Right lobe of liver (tissue), 6 donors: ENCODE measurements around the gene RBPJL. TPM values are rescaled to one million over a fixed set of nuclear protein-coding genes. Genes with fewer than 3 reads are reported as not detected.

ENCODE experiments used
- ATAC-seq, 4 donors: fragments of 200-7000 bp; cut with Tn5 transposase; one replicate each; pipeline ENCODE4 v1.9.1; 2020; ENCODE audit warnings: mild to moderate bottlenecking in 4 of 4, moderate library complexity in 4 of 4
- DNase-seq, 3 donors: peaks; one replicate each; pipeline ENCODE4 v3.0.0-alpha.2; 2020
- H3K27ac ChIP-seq, 3 donors: fragments of 200-600 bp; one replicate each; pipeline ENCODE4 v1.8.0; 2022
- H3K27me3 ChIP-seq, 2 donors: fragments of 200-600 bp; one replicate each; pipeline ENCODE4 v1.8.0; 2022
- H3K36me3 ChIP-seq, 4 donors: fragments of 200-600 bp; sonication (generic) in 1 of 4; one replicate each; pipeline versions ENCODE4 v1.5.1 to v1.8.0; 2017 to 2022; ENCODE audit warnings: control low read depth in 1 of 4
- H3K4me1 ChIP-seq, 4 donors: fragments of 200-600 bp; sonication (generic) in 1 of 4; one replicate each; pipeline versions ENCODE4 v1.5.1 to v1.8.0; 2017 to 2022; ENCODE audit warnings: control low read depth in 1 of 4
- H3K4me3 ChIP-seq, 3 donors: fragments of 200-600 bp; one replicate each; pipeline ENCODE4 v1.8.0; 2022
- H3K9me3 ChIP-seq, 4 donors: fragments of 200-600 bp; sonication (generic) in 1 of 4; one replicate each; pipeline versions ENCODE4 v1.5.1 to v1.8.0; 2017 to 2022; ENCODE audit warnings: control low read depth in 1 of 4
- POLR2A ChIP-seq: fragments of 450-650 bp; IDR thresholded peaks from one replicate; pipeline ENCODE4 v1.6.1; 2017; ENCODE audit warnings: antibody characterized with exemption, mild to moderate bottlenecking
- WGBS: methylation state at CpG from one replicate; pipeline ENCODE4 v1.1.6; 2018; ENCODE audit warnings: low coverage, low lambda C conversion rate; ENCODE audit not compliant: insufficient coverage; ENCODE audit errors: missing lambda C conversion rate; 5-methylcytosine and 5-hydroxymethylcytosine counted together
- intact Hi-C, 2 donors: fragments of 100-400 bp; cut with DNase I; formaldehyde crosslinking; loops; one replicate each; pipeline versions ENCODE4 v1.11.2 to v1.14.1; 2022
- total RNA-seq, 6 experiments: library from RNA; depleted of rRNA in 2 of 6; stranded (reverse); fragments of >200 nt in 2 of 6; fragmentation: NEBNext Ultra II Directional in 3 of 6; extraction: Animal tissue kit (Norgen Biotek cat#: 25700) in 3 of 6; gene quantifications; one replicate each; pipeline versions ENCODE4 v1.1.0 to v1.2.4, GENCODE V29; 2016 to 2023
- TF ChIP-seq, protein P1 (sequence below), 4 donors: fragments of 200-600 bp in 3 of 4; fragments of 450-650 bp in 1 of 4; IDR thresholded peaks; one replicate each; pipeline versions ENCODE4 v1.5.1 to v1.8.0; 2016 to 2022; ENCODE audit warnings: antibody characterized with exemption in 4 of 4, mild to moderate bottlenecking in 2 of 4
- donor health status: DM: no; HTN: yes; CAD: no.
- donor health status: DM: no; HTN: no; CAD: no.
- donor health status: DM: no; HTN: no; CAD: no.
- donor health status: DM: no; HTN: yes; CAD: no.
- donor health status: DM: no; HTN: yes; CAD: no.

The RBPJL gene
- total RNA-seq, 6 experiments from 2014 or later, result not detected

GRCh38 chr20:45318948-45319347, 12.3 kb downstream of the RBPJL start:
- Histone ChIP-seq H3K4me1 (no peaks in the 10 kb centered on the region), H3K27me3 (no peaks in the 10 kb centered on the region), H3K4me3 (no peak overlapping the region), H3K27ac (no peak overlapping the region), H3K36me3 (no peaks in the 10 kb centered on the region), H3K9me3 (no peaks in the 10 kb centered on the region)
- WGBS, result 60% methylated on average over 2 of the region's 2 CpGs
- TF ChIP-seq, protein P1, sequence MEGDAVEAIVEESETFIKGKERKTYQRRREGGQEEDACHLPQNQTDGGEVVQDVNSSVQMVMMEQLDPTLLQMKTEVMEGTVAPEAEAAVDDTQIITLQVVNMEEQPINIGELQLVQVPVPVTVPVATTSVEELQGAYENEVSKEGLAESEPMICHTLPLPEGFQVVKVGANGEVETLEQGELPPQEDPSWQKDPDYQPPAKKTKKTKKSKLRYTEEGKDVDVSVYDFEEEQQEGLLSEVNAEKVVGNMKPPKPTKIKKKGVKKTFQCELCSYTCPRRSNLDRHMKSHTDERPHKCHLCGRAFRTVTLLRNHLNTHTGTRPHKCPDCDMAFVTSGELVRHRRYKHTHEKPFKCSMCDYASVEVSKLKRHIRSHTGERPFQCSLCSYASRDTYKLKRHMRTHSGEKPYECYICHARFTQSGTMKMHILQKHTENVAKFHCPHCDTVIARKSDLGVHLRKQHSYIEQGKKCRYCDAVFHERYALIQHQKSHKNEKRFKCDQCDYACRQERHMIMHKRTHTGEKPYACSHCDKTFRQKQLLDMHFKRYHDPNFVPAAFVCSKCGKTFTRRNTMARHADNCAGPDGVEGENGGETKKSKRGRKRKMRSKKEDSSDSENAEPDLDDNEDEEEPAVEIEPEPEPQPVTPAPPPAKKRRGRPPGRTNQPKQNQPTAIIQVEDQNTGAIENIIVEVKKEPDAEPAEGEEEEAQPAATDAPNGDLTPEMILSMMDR (IDR thresholded peaks at IDR 0.05), result no peak
- no peak for TF ChIP-seq POLR2A
- intact Hi-C loops, result loop anchor here (5.0 to 10.0 kb wide), 3 partner anchors 118 to 456 kb away; no protein-coding TSS in a partner anchor
- DNase-seq (no peak), ATAC-seq (no peak)

- H3K36me3 ChIP-seq, result peaks cover 0 to 11% (median 4%) of the 10 kb centered on the region in 4 donors
- no peak overlapping the region for H3K27ac ChIP-seq
- intact Hi-C loops, result no loop called here
- ATAC-seq (no peak), DNase-seq (no peak)
- H3K4me1 ChIP-seq, result no peaks in the 10 kb centered on the region
- H3K27me3 ChIP-seq, result no peaks in the 10 kb centered on the region
- H3K4me3 ChIP-seq, result no peak overlapping the region
- whole genome bisulfite sequencing, result 73% methylated on average over 4 of the region's 5 CpGs
- no peaks in the 10 kb centered on the region for H3K9me3 ChIP-seq
- no peak for TF ChIP-seq POLR2A
- TF ChIP-seq, protein P1 (IDR thresholded peaks at IDR 0.05), result no peak
These were observed 14.4 kb downstream of the RBPJL start for GRCh38 chr20:45320948-45321595.

DNA sequence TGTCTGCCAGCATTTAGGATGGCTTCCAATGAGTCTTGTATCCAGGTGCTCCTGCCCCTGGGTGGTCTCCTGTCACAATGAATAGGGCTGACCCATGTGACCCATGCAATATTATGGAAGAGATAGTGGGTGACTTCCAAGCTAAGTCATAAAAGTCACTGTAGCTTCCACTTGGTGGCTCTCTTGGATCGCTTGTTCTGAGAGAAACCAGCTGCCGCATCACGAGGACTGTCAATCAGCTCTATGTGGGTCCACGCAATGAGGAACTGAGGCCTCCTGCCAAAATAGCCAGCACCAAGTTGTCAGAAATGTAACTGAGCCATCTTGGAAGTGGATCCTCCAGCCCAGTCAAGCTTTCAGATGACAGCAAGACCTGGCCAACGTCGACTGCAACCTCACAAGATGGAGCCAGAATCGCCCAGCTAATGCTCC, 16.3 kb downstream of the RBPJL start:
- intact Hi-C loops, result no loop called here
- Histone ChIP-seq H3K27me3 (no peaks in the 10 kb centered on the region), H3K27ac (peak overlapping the region in 2 of 3 donors; percentile 6 to 21), H3K4me1 (no peaks in the 10 kb centered on the region), H3K36me3 (peaks cover 0 to 27% (median 13%) of the 10 kb centered on the region in 4 donors), H3K9me3 (no peaks in the 10 kb centered on the region), H3K4me3 (no peak overlapping the region)
- no peak for TF ChIP-seq POLR2A
- TF ChIP-seq, protein P1 (IDR thresholded peaks at IDR 0.05), result peak; percentile 46 to 60 (median 54)
- peak; percentile 75 to 89 (median 84) for ATAC-seq
- peak; percentile 66 to 81 (median 77) for DNase-seq
- WGBS, result 30% methylated on average over 4 of the region's 7 CpGs

GRCh38 chr20:45323731-45324130, 17.1 kb downstream of the RBPJL start:
- H3K27ac ChIP-seq, result peak overlapping the region in 2 of 3 donors; percentile 6 to 21
- peak; percentile 4 to 14 (median 9) for ATAC-seq
- intact Hi-C loops, result no loop called here

More at GRCh38 chr20:45323731-45324130, 17.1 kb downstream of the RBPJL start:
- TF ChIP-seq POLR2A, result no peak
- TF ChIP-seq, protein P1 (IDR thresholded peaks at IDR 0.05), result no peak
- H3K9me3 ChIP-seq, result no peaks in the 10 kb centered on the region
- H3K27me3 ChIP-seq, result no peaks in the 10 kb centered on the region
- H3K4me1 ChIP-seq, result no peaks in the 10 kb centered on the region
- no peak for DNase-seq
- H3K36me3 ChIP-seq, result peaks cover 0 to 35% (median 18%) of the 10 kb centered on the region in 4 donors
- no peak overlapping the region for H3K4me3 ChIP-seq
